D341Med (cell line): ENCODE results near the gene IGSF9.
A peak's percentile ranks its signal among the peaks of the same experiment; 100 is the strongest.

Source experiments
- DNase-seq: peaks from one replicate; pipeline ENCODE4 v3.0.0; 2012; ENCODE audit warnings: low spot score

Gene IGSF9

GRCh38 chr1:159932296-159933285, 12.8 kb downstream of the IGSF9 start:
- no peak for DNase-seq

DNA sequence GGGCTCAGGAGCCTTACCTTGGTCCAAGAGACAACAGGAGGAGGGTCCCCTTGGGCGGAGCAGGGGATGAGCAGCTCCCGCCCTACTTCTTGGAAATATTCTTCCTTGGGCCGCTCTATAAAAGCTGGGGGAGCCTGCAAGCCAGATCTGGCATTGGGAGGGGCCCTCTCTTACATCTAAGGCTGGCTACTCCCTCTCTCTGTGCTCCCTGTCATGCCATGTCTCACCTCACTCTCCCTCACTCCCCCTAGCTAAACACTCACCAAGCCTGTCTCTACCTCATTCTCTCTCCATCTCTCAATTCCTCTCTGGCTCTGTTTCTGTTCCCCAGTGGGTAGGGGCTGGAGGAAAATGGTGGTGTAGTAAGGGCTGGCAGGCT, 13.6 kb downstream of the IGSF9 start:
- no peak for DNase-seq

DNA sequence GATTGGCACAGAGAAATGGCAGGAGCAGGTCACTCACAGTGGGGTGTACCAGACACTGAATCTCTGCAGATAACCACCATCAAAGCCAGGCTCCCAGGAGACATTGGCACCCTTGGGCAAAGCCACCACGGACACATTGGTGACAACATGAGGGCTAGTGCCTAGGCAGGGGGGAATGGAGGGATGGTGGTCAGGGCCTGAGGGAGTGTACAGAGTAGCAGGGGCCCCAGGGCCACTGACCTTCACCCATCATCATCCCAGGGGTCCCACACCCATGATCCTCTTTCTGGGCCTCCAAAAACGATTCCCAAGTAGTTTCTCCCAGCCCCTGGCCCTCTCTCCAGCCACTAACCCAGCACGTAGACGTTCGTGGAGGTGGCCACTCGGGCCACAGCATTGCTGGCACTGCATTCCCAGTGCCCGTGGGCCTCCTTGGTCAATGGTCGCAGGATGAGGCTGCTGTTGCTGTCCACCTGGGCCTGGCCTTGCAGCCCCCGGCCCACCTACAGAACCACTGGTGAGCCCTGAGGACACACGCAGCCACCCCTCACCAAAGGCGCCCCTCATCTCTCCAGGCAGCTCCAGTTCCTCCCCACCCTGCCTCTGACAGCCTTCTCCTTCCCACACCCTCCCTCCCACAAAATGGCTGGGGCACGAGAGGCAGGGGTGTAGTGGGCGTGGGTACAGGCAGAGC, 14.2 kb downstream of the IGSF9 start:
- no peak for DNase-seq

GRCh38 chr1:159930634-159931033, 14.8 kb downstream of the IGSF9 start:
- DNase-seq, result no peak

DNA sequence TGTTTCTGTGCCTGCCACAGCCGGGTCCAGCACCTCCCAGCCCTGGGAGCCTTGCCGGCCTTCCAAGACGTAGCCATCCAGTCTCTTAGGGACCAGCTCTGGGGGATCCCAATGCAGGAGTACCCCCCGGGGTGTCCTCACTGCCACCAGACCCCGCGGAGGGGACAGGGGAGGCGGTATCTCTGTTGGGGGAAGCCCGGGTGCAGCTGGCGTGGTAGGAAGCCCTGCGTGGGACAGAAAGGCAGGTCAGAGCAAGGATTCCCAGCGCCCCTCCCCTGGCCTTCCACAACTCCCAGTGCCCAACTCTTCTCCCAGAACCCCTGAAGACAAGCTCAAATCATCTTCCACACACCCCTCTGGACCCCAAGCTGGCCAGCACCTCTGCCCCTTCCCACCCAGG, 15.2 kb downstream of the IGSF9 start:
- DNase-seq, result no peak

- DNase-seq, result no peak
Observed at GRCh38 chr1:159929155-159930051, 16.0 kb downstream of the IGSF9 start.

- no peak for DNase-seq
Observed at GRCh38 chr1:159928491-159929050, 16.8 kb downstream of the IGSF9 start.

DNA sequence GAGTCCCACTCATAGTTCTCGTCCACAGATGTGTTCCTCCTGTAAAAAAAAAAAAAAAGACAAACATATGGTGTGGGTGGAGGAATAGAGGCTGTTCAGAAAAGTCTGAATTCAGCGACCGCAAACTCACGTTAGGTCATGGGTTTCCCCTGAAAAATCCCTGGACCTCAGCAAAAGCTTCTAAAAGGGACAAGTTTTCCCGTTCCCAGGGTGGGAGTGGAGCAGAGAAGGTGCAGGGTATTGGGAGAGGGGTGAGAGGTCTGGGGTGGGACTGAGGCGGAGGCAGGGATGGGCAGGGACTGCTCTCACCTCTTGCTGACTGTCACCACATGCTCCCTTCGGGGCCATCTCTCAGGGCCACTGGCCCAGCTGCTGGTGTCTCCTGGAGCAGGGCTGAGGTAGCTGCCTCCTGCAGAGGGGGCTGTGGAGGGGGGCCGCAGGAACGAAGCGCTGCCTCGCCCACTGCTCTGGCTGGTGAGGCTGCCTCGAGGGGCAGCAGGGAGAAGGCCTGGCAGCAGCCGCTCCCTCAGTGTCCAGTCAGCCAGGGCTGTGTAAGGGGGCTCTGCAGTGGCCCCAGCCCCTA, 17.5 kb downstream of the IGSF9 start:
- DNase-seq, result no peak

- no peak for DNase-seq
Observed at GRCh38 chr1:159927211-159927848, 18.1 kb downstream of the IGSF9 start.

DNA sequence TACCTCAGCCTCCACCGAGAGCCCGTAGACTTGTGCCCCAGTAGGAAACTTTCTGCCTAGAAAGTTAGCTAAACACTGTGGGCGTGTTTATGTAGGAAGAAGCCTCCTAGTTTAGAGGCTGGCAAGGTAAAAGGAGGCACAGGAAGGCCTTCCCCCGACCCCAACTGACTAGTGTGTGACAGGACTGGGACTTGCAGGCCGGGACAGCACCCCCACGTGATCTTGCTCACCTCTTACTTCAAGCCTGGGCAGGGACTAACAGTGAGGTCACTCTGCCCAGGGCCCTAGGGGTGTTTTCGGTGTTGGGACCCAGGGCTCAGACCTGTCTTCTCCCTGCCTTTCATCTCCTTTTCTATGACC, 19.7 kb downstream of the IGSF9 start:
- DNase-seq, result no peak

GRCh38 chr1:159924791-159925718, 20.4 kb downstream of the IGSF9 start, which contains the start of gene TAGLN2:
TAGLN2 (minus strand) TSS chr1:159925507; CDS start chr1:159920509, 4,998 bp downstream.
- peak; percentile 96 for DNase-seq

- peak; percentile 72 for DNase-seq
Observed at GRCh38 chr1:159924025-159924790, 21.2 kb downstream of the IGSF9 start.

DNA sequence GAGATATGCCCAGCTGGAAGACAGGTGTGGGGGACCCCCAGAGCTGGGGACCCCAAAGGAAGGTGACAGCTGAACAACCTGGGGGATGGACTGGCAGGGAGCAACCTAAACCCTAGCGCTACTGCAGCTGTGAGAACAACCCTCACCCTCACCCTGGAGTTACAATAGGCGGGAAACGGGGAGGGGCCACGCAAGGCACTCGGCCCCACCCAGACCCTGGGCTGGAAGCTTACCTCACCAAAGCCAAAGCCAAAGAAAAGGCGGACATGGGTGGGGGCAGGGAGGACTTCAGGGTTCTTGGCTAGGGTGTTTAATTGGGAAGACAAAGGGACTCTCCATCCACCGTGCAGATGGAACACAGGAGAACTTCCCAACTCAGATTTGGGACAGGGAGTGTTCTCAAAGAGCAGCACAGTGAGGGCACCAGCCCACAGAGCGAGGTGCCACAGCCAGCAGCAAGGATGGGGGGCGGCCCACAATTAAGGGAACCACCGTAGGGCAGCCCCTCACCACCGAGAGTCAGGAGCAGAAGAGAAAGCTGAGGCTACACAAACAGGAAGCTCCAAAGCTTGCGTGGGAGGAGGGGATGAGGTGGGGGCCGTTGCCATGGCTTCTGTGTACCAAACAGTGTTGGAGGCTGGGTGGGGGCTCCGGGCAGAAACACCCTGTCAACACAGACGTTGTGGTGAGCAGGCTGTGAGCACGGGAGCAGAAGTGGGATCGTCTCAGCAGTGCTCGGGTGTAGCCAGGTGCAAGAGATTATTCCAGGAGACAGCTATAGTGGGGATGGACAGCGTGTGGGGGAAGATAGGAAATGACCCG, 22.0 kb downstream of the IGSF9 start:
- DNase-seq, result no peak

GRCh38 chr1:159922511-159923202, 22.8 kb downstream of the IGSF9 start:
- DNase-seq, result no peak

DNA sequence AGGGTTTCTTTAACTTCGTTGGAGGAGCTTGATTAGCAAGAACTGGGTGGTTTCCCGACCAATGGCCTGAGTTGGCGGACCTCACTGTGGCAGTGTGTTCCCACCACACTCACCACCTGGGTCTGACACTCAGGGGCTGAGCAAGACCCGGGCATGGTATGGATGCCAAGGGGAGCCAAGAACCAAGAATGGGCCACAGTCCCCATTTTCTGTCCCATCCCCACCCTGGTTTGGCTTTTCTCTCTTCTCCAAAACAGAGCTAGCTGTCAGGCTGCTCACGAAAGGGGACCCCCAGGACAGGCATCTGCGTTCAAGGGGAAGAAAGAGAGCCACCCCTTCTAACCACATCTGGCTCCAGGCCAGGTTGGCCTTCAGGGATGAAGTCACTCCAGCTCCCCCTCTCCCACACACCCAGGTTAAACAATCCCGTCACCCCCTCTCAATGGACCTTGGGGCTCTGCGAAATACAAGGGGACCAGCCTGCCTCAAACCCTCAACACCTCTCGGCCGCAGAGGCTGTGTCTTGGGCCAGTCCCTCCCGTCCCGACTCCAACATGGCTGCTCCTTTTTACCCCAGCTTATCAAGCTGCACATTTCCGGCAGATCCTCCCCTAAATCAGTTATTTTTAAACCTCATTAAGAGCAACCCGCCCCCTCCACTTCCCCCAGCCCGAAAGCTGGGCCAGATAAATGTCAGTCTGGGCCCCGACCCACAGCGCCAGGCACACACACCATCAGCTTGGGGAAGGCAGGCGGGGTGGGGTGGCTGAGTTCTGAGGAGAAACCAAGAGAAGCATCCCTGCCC, 23.5 kb downstream of the IGSF9 start:
- DNase-seq, result no peak

- DNase-seq, result no peak
Observed at GRCh38 chr1:159921251-159921650, 24.2 kb downstream of the IGSF9 start.

DNA sequence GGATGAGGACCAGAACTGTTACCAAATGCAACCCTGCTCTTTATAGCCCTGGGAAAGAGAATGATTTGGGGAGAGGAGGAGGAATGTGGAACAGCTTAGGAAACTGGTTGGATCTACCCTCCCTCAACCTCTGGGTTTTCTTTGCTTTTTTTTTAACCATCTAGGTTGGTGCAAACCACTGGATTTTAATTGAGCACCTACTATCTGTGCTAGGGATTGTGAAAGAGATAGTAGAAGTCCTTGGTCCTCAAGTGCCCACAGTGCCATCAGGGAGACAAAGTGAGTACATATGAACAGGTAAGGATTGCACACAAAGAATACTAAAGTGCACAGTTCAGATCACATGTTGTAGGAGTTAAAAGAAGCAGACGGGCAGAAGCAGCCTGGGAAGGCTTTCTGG, 24.8 kb downstream of the IGSF9 start:
- DNase-seq, result no peak
